Omental fat pad (tissue), 4 donors: ENCODE results near the gene CLSTN1. TPM values are rescaled to one million over a fixed set of nuclear protein-coding genes. Genes with fewer than 3 reads are reported as not detected.

ENCODE experiments used
- ATAC-seq: fragments of 150-250 bp; one replicate; pipeline ENCODE4 v1.9.1; 2016; ENCODE audit warnings: mild to moderate bottlenecking, moderate library complexity; ENCODE audit not compliant: low FRiP score
- DNase-seq: peaks from one replicate; pipeline ENCODE4 v3.0.0-alpha.2; 2019; ENCODE audit warnings: low spot score
- CTCF ChIP-seq, 3 donors: fragments of 450-650 bp; IDR thresholded peaks; one replicate each; pipeline ENCODE4 v1.5.1; 2016 to 2017; ENCODE audit warnings: antibody characterized with exemption in 3 of 3, mild to moderate bottlenecking in 3 of 3, moderate library complexity in 2 of 3
- total RNA-seq, 4 donors: library from RNA; depleted of rRNA; stranded (reverse); fragments of >200 nt; gene quantifications; one replicate each; pipeline ENCODE4 v1.1.0, GENCODE V29; 2016

Gene CLSTN1
- total RNA-seq, 4 donors from 2014 or later = 28.3 to 41.0 (median 30.1) TPM

GRCh38 chr1:9845914-9846313, 22.1 kb upstream of the CLSTN1 start:
- no peak for TF ChIP-seq CTCF (IDR thresholded peaks at IDR 0.05)
- no peak for ATAC-seq
- DNase-seq = no peak

GRCh38 chr1:9844756-9845155, 21.0 kb upstream of the CLSTN1 start:
- no peak for TF ChIP-seq CTCF (IDR thresholded peaks at IDR 0.05)
- DNase-seq (no peak), ATAC-seq (no peak)

DNA sequence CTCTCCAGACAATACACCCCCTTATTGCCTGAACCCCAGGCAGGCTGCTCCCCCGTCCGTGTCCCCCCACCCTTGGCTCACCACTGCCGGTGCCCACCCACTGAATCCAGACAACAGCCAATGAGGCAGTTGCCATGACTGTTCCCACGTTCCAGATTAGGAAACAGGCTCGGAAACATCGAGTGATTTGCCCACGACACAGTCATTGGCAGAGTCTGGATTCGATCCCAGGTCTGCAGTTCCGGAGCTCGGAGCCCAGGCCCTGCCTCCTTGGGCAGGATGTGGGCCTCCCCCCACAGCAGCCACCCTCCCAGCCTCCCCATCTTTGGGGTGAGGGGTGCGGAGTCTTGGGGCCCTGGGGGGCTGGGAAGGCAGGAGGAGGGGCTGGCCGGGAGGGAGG, 20.3 kb upstream of the CLSTN1 start:
- DNase-seq (no peak), ATAC-seq (no peak)
- TF ChIP-seq CTCF (IDR thresholded peaks at IDR 0.05) = no peak

DNA sequence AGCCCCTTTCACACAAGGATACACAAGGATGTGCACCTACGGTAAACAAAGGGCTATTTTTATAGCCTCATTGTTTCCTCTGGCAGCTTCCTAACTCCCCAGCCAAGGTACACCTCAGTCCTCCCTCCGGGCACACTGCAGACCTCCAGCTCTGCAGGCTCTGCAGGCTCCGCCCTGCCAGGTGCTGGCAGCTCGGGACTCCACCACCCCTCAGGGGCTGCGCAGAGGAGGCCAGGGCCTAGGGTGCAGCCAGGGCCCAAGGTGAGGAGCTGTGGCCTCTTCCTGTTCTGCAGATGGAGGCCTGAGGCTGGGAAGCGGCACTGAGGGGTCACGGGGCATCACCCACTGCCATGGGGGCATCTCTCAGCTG, 19.8 kb upstream of the CLSTN1 start:
- no peak for TF ChIP-seq CTCF (IDR thresholded peaks at IDR 0.05)
- no peak for DNase-seq
- ATAC-seq = no peak

DNA sequence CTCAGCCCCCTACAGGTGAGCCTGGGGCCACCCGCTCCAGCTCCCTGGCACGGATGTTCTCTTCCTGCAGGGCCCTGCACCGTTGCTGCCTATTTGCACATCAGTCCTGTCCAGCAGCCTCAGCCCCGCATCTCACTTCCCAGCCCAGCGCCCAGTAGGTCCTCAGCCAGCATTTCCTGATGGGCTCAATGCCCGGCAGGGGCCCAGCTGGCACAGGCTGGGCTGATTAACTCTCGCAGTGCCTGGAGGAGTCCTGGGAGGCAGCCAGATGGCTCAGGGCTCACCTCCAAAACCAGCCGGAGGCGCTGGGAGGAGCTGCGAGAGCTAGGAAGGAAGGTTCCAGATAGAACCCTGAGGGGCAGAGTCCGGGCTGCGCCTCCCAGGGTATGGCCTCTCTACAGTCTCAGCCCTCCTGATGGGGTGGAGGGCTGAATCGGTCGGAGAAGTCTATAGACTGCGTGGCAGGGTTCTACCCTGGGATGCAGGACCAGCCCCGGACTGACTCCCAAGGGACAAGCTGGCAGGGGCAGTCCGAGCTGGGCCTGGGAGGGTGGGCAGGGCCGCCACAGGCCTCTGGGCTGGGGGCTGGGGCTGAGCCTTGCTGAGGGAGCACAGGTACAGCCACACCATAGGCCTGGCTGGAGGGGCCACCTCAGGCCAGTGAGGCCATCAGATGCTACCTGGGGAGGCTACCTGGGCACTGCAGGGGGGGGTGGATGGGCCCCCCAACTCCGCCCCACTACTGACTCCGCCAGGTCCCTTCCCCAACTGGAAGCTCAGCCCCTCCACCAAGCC, 19.2 kb upstream of the CLSTN1 start:
- no peak for ATAC-seq
- TF ChIP-seq CTCF (IDR thresholded peaks at IDR 0.05) = no peak
- DNase-seq = no peak

- no peak for DNase-seq
- no peak for ATAC-seq
- no peak for TF ChIP-seq CTCF (IDR thresholded peaks at IDR 0.05)
Observed at GRCh38 chr1:9842073-9842711, 18.4 kb upstream of the CLSTN1 start.

DNA sequence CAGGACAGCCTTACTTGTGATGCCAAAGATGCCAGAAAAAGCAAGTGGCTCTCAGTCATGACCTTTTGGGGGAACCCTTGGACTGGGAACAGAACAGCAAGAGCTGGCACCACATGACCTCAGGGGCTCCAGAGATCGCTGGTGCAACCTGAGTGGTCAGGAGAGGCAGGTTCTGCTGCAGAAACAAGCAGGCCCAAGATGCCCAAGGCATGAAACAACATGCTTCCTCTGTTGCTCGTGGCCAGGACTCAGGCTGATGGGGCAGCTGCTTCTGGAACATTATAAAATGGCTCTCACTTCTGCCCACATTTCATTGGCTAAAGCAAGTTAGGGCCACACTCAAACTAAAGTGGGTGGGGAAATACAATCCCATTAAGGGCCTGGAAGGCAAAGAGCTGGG, 17.7 kb upstream of the CLSTN1 start:
- no peak for ATAC-seq
- TF ChIP-seq CTCF (IDR thresholded peaks at IDR 0.05) = no peak
- DNase-seq = no peak
